Activated naive CD4-positive, alpha-beta T cell (primary cell): Measurements from ENCODE around the gene C1orf174.

Experiments
- DNase-seq, 4 experiments: peaks; one replicate each; lab custom pipeline; 2025; lab: John Stamatoyannopoulos, UW

C1orf174 gene

DNA sequence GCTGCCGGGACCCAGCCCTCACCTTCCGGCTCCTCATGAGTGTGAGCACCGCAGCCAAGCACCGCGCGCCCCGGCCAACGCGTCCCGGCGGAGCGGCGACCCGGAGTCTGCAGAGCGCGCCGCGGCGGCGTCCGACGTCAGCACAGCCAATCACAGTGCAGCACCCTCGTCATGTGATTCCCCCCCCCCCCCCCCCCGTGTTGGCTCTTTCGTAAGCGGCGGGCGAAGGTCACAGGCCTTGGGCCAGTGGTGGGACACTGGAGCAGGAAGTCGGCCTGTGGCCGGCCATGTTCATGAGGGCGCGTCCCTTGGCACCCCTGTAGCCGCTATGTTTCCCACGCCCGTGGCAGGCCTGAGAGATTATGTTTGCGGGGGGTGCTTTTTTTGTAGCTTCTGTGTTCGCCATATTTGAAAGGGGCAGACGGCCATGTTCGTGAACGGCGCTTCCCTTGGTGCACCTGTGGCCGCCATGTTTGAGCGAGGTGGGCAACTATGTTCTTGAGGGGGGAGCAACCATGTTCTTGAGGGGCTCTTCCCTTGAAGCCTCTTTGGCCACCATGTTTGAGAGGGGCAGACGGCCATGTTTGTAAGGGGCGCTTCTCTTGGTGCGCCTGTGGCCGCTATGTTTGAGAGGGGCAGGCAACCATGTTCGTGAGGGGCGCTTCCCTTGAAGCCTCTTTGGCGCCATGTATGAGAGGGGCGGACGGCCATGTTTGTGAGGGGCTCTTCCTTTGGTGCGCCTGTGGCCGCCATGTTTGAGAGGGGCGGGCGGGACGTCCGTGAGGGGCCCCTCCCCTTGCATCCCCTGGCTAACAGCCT is at the start of gene C1orf174:
Gene C1orf174 (minus strand): TSS at position 123 of the 819 bp plus-strand sequence. CDS start 86 bp downstream, at position 37.
- peak; percentile 88 to 97 (median 92) for DNase-seq

DNA sequence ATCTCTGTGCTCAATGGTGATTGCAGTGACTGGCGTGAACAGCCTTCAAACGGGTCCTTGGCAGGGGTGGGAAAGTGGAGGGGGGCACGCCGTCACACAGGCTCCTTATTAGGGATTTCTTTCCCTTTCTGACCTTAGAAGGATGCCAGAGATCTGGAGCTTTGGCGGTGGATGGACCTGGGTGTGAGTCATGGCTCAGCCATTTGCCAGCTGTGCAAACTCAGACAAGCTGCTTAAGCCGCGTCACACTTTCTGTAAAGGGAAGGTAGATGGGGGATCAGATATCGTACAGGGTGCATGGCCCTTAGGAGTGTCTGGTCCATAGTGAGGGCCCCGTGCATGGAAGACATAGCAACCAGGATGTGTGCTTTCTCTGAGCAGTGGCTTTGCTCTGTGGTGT is 48.3 kb upstream of the C1orf174 start:
- no peak for DNase-seq

DNA sequence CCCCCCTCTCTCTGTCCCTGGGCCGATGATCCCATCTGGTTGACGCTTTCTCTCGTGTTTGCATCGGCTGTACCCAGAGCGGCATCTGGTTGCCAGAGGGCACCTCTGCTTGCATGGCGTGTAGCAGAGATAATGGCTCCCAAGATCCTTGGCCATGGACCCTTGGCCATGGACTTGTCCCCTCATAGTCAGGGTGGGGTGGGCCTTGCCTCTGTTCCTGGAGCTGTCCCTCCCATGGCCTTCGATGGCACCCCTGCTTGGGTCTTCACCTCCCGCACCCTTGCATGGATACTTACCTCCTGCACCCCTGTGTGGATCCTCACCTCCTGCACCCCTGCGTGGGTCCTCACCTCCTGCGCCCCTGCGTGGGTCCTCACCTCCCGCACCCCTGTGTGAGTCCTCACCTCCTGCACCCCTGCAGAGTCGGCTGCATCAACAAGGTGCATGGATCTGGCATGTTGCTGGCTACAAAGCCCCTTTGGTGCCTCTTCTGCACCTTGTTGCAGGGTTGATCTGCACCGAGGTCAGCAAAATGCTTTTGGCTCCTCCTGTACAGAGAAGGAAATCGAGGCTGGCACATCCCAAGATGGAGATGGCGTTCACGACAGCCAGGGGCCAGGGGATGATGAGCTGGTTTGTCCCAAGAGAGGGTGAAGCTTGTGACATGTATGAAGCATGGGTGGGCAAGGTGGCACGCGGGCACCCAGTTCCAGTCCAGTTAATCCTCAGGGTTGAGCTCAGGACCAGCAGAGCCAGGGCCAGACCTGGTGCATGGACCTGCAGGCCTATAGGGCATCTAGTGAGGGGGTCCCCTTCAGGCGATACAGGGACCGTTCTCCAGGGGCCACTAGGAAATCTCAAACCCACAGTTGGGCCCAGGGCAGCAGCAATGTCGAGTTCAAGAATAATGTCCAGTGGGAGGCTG is 46.1 kb upstream of the C1orf174 start:
- no peak for DNase-seq

DNA sequence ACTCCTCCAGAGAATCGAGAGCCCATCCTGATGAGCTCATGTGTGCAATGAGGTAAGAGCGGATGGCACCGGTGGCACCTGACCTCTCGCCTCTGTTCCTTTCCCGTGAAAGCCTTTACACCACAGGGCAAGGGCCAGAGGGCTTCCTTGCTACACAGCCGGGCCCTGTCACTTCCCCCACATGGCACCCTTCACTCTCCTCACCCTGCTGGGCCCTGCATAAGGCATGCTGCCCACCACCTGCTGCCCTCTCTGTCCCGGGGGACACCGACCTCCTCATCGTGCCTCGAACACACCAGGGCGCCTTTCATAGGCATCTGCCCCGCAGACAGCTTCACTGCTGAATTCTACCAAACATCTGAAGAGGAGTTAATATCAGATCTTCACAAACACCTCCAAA is 45.1 kb upstream of the C1orf174 start:
- DNase-seq = no peak

DNA sequence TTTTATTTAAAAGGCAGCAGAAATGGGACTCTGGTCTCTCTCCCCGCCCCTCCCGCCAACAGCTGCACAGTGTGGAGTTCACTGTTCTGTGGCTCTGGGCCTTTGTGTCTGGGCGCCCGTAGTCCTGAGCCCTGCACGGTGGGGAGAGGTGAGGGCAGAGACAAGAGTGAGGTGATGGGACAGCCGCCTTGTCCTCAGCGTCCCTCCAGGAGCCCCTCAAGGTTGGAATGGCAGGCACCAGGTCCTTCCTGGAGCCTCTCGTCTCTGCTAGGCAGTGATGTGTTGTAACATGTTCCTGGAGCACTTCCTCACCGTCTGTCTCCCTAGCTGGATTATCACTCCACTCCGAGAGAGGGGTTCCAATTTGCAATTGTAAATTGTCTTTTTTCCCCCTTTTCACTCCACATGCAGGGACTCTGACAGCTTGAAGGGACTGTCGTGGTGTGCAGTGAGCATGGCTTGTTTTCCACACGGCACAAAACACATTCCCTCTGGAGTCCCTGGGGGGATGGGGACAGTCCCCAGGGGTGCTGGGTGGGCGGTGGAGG is 44.6 kb upstream of the C1orf174 start:
- DNase-seq = no peak

DNA sequence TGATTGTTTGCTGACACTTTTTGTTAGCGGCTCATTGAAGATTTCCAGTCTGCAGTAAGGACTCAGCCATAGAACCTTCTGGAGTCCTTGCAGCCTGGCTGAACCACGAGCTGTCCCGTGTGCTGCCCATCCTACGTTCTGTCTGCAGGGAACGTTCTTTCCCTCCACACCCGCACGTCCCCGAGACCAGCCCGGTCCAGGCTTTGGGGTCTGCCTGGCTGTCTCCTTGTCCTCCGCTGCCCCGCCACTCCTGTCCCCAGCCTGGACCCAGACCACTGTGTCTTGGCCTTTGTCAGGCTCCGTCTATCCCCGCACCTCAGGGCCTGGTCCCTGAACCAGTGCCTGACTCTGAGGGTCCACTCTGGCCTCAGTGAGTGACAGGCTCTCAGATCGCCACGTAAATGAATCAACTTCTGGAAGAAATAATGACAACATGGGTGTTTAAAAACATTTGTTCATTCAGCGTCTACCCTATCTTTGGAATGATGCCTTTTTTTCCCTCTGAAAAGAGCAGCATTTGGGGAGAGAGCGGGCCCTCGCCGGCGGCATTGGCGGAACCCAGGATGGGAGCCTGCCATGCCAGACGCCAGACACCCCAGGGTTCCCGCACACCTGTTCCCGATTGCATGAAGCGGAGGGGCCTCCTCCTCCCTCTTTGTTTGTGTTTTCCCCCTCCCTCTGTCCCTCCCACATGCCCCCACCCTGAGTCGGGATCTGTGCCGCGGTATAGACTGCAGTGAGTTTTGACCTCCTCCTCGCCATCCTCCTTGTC is 43.9 kb upstream of the C1orf174 start:
- DNase-seq = no peak

DNA sequence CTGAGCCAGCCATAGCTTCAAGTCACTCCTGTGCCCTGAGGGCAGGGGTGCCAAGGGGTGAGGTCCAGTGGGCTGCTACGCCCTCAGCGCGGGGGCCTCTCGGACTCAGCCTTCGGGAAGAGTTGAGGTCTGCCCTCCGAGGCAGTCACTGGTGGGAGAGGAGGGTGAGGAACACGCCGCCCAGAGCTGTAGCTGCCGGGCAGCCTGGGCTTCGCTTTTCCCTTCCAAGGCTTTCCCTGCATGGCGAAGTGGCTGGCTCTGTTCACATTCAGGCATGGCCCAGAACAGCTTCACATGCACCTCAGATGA is 43.0 kb upstream of the C1orf174 start:
- DNase-seq = no peak

- no peak for DNase-seq
Measured at GRCh38 chr1:3942416-3943122, 42.5 kb upstream of the C1orf174 start.

DNA sequence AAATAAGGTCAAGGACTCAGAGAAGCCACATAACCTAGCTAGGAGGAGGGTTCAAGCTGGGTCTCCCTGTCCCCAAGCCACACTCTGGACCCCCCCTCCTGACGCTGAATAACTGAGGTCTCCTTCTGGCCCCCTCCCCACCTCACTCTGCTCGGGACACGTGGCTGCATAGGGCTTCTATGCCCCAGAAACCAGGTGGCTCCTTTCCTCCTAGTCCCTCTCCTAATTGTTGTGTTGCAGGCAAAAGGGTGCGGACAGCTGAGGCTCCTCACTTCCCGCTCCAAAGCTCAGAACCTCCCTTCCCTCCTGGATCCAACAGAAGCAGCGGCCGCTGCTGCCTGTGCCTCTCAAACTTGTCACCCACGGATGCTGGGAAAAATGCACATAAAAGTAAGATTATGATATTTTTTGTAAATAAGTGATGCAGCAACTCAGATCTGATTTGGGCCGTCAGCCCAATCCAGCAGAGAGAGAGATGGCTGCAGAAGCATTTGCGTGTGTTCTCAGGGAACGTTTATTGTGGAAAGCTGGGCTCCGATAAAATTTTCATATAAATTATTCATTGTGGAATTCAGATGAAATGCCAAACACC is 40.8 kb upstream of the C1orf174 start:
- no peak for DNase-seq

DNA sequence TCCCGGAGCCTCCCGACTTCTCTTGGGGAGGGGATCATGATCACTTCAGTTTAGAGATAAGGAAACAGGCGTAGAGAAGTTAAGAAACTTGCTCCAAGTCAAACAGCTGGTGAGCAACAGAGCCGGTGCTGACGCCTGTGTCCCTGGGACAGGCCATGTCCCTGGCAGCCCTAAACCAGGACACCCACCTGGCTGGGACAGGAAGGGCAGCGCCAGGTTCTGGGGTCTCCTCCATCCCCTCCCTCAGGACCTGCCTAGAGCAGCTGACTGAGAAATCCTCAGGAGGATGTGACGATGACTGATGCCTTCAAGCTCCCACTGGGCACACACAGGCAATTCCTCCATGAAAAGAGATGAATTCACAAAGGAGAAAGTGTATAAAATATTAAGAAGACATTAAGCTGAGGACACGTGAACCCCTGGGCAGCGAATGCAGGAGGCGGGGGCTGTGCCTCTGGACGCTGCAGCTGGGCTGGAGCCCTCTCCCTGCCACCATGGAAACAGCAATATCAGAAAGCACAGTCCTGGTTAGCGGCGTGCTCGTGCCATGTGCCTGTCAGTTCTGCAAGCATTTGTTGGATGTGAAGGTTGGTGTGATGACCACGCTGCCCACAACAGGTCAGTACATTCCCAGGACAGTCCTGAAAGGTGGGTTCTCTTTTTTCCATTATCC is 40.1 kb upstream of the C1orf174 start:
- no peak for DNase-seq

DNA sequence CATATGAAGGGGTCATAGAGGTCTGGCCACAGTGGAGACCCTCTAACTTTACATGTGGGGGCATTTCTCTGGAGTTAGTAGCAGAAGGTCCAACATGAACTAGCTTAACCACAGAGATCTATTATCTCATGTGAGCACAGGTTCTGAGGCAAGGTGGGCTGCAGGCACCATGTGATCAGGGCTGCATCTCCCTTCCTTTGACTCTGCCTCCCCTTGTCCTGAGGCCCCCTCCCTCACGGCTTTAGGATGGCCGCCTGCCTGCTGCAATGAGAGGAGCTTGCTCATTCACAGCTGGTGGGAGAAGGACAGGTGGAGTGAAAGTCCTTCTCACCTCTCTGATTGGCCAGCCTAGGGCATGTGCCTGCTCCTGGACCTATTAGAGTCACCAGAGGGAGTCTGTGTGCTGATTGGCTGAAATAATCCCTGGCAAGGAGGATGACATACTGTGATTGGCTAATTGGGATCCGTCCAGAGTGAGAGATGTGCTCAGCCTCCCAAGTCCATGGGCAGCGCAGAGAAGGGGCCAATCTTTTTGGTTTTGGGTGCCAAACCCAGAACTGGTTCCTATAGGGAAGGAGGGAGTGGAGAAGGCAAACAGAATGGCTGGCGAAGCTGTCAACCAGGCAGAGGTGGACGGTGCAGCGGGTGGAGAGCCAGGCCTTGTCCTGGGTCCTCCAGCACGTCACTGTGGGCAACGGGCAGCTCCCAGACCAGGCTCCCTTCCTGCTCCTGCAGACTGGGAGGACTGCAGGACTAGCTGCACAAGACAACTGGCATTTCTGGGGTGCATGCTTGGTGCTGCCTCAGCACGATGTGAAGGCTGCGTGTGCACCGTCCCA is 39.4 kb upstream of the C1orf174 start:
- DNase-seq = no peak

DNA sequence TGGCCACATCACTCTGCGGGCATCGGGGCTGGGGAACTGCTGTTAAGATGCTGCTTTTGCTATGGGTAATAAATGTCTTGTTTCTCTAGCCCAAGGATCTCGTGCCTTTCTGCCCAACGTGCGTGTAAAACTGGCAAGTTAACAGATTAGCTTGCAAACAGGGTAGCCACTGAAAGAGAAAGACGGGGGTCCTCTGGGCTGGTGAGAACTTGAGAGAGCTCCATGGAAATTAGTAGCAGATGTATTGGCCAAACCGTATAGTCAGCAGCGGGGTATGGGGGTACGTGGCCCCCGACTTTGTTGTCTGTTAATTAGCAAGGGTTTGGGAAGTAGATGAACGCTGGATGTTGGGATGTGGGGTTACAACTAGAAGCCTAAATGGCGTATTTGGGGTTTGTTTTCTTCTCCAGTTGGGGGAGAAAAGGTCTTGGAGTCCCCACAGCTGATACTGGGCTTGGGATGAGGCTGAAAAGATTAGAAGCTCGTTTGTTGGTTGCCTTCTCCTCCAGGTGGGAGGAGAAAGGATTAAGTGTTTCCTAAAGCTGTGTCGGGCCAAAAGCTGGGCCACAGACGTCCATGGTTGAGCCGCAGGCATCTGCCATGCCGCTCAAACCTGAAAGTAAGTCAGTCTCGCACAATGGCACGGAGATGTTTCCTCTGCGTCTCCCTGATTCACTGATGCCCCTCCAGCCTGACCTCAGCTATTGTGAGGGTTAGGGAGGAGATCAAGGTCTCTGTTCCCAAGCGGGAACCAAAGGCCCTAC is 32.3 kb upstream of the C1orf174 start:
- no peak for DNase-seq

GRCh38 chr1:3931007-3931912 is 31.2 kb upstream of the C1orf174 start:
- no peak for DNase-seq

- DNase-seq = no peak
Measured at GRCh38 chr1:3930301-3931006, 30.4 kb upstream of the C1orf174 start.

DNA sequence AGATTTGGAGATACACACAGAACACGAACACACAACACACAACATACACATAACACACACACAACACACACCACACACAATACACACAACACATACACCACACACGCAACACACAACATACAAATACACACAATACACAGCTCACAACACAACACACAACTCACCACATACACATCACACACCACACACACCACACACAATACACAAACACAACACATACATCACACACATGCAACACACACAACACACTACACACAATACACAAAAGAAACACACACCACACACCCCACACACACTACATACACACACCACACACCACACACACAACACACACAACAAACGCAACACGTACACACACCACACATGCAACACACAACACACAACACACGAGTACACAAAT is 29.1 kb upstream of the C1orf174 start:
- DNase-seq = no peak

- DNase-seq = no peak
Measured at GRCh38 chr1:3928586-3928985, 28.5 kb upstream of the C1orf174 start.

GRCh38 chr1:3926956-3927355 is 26.9 kb upstream of the C1orf174 start:
- DNase-seq = no peak
